Measurements from ENCODE around the gene VEPH1. TPM values are rescaled to one million over a fixed set of nuclear protein-coding genes. Genes with fewer than 3 reads are reported as not detected.

VEPH1 gene
- total and polyA plus RNA-seq, 2 experiments from 2014 or later: 36.8 to 44.0 TPM

GRCh38 chr3:157427901-157428300 lies 75.3 kb downstream of the VEPH1 start:
- no peak overlapping the region for H3K27ac ChIP-seq
- no peak for TF ChIP-seq EZH2 (IDR thresholded peaks at IDR 0.05; ENCODE audit: insufficient read depth, poor library complexity, severe bottlenecking)
- TF ChIP-seq EZH2phosphoT487 (IDR thresholded peaks at IDR 0.05; ENCODE audit: insufficient read depth, low read depth): no peak
- H3K4me1 ChIP-seq (ENCODE audit: insufficient read depth): peaks cover 35% of the 10 kb centered on the region
- H3K9ac ChIP-seq: no peak overlapping the region
- no peak overlapping the region for H3K4me2 ChIP-seq (ENCODE audit: unreplicated experiment)
- H2AFZ ChIP-seq: no peak overlapping the region
- H3K79me2 ChIP-seq (ENCODE audit: insufficient read depth): no peaks in the 10 kb centered on the region
- peaks cover 33% of the 10 kb centered on the region for H3F3A ChIP-seq (ENCODE audit: insufficient read depth)
- H3K9me2 ChIP-seq (ENCODE audit: insufficient read depth): no peaks in the 10 kb centered on the region
- H4K20me1 ChIP-seq (ENCODE audit: insufficient read depth): no peaks in the 10 kb centered on the region
- H3K4me3 ChIP-seq: no peak overlapping the region
- H3K36me3 ChIP-seq (ENCODE audit: low read depth): no peaks in the 10 kb centered on the region
- in situ Hi-C loops (cut with MboI): no loop called here
- no peak for DNase-seq
- H3K9me3 ChIP-seq (ENCODE audit: low read depth): no peaks in the 10 kb centered on the region
- 50% methylated on average over 4 of the region's 4 CpGs for WGBS, 2 experiments (ENCODE audit: low coverage in 1 of 2, low lambda C conversion rate in 2 of 2, missing lambda C conversion rate in 2 of 2)
- no peaks in the 10 kb centered on the region for H3K27me3 ChIP-seq (replicated peaks; ENCODE audit: insufficient read depth)

- H3K4me2 ChIP-seq (ENCODE audit: unreplicated experiment): no peak overlapping the region
- H3K9me2 ChIP-seq (ENCODE audit: insufficient read depth): 0 out of 2 replicates have a peak, but pooled peaks cover 5% of the 10 kb centered on the region
- 0 out of 2 replicates have a peak overlapping the region, but pooled peaks have one; percentile 9 for H2AFZ ChIP-seq
- no peaks in the 10 kb centered on the region for H3K36me3 ChIP-seq (ENCODE audit: low read depth)
- TF ChIP-seq EZH2 (IDR thresholded peaks at IDR 0.05; ENCODE audit: insufficient read depth, poor library complexity, severe bottlenecking) (no peak), EZH2phosphoT487 (IDR thresholded peaks at IDR 0.05; ENCODE audit: insufficient read depth, low read depth) (no peak)
- no peaks in the 10 kb centered on the region for H3K9me3 ChIP-seq (ENCODE audit: low read depth)
- H3K9ac ChIP-seq: no peak overlapping the region
- H3K4me1 ChIP-seq (ENCODE audit: insufficient read depth): peaks cover 20% of the 10 kb centered on the region
- H3K27me3 ChIP-seq (replicated peaks; ENCODE audit: insufficient read depth): no peaks in the 10 kb centered on the region
- peaks cover 22% of the 10 kb centered on the region; the same call in 1 of the 2 replicates for H3F3A ChIP-seq (ENCODE audit: insufficient read depth)
- in situ Hi-C loops (cut with MboI): no loop called here
- H4K20me1 ChIP-seq (ENCODE audit: insufficient read depth): no peaks in the 10 kb centered on the region
- H3K79me2 ChIP-seq (ENCODE audit: insufficient read depth): no peaks in the 10 kb centered on the region
- H3K27ac ChIP-seq: 0 out of 2 replicates have a peak overlapping the region, but pooled peaks have one; percentile 16
- DNase-seq: peak; percentile 76
- no peak overlapping the region for H3K4me3 ChIP-seq
Measured at GRCh38 chr3:157423337-157423736, 79.9 kb downstream of the VEPH1 start.

GRCh38 chr3:157420606-157421130 lies 82.5 kb downstream of the VEPH1 start:
- no peak overlapping the region for H2AFZ ChIP-seq
- in situ Hi-C loops (cut with MboI): no loop called here
- no peak overlapping the region for H3K4me3 ChIP-seq
- DNase-seq: no peak
- H3K27ac ChIP-seq: no peak overlapping the region
- no peaks in the 10 kb centered on the region for H3K36me3 ChIP-seq (ENCODE audit: low read depth)
- H3K4me2 ChIP-seq (ENCODE audit: unreplicated experiment): no peak overlapping the region
- H3K9ac ChIP-seq: no peak overlapping the region
- 68 to 74% methylated on average over 3 of the region's 3 CpGs for WGBS, 2 experiments (ENCODE audit: low coverage in 1 of 2, low lambda C conversion rate in 2 of 2, missing lambda C conversion rate in 2 of 2)
- H3K27me3 ChIP-seq (replicated peaks; ENCODE audit: insufficient read depth): no peaks in the 10 kb centered on the region
- no peaks in the 10 kb centered on the region for H4K20me1 ChIP-seq (ENCODE audit: insufficient read depth)
- H3F3A ChIP-seq (ENCODE audit: insufficient read depth): peaks cover 22% of the 10 kb centered on the region; the same call in 1 of the 2 replicates
- no peaks in the 10 kb centered on the region for H3K9me3 ChIP-seq (ENCODE audit: low read depth)
- 0 out of 2 replicates have a peak, but pooled peaks cover 5% of the 10 kb centered on the region for H3K9me2 ChIP-seq (ENCODE audit: insufficient read depth)
- TF ChIP-seq EZH2 (IDR thresholded peaks at IDR 0.05; ENCODE audit: insufficient read depth, poor library complexity, severe bottlenecking) (no peak), EZH2phosphoT487 (IDR thresholded peaks at IDR 0.05; ENCODE audit: insufficient read depth, low read depth) (no peak)
- no peaks in the 10 kb centered on the region for H3K79me2 ChIP-seq (ENCODE audit: insufficient read depth)
- H3K4me1 ChIP-seq (ENCODE audit: insufficient read depth): peaks cover 31% of the 10 kb centered on the region

- Histone ChIP-seq H3K27me3 (replicated peaks; ENCODE audit: insufficient read depth) (no peaks in the 10 kb centered on the region), H3K79me2 (ENCODE audit: insufficient read depth) (no peaks in the 10 kb centered on the region), H3F3A (ENCODE audit: insufficient read depth) (peaks cover 10% of the 10 kb centered on the region; the same call in 1 of the 2 replicates), H4K20me1 (ENCODE audit: insufficient read depth) (no peaks in the 10 kb centered on the region), H3K9ac (no peak overlapping the region), H3K4me3 (no peak overlapping the region), H3K4me1 (ENCODE audit: insufficient read depth) (peaks cover 20% of the 10 kb centered on the region), H3K9me3 (ENCODE audit: low read depth) (no peaks in the 10 kb centered on the region), H3K36me3 (ENCODE audit: low read depth) (peaks cover 3% of the 10 kb centered on the region; the same call in 1 of the 2 replicates), H3K4me2 (ENCODE audit: unreplicated experiment) (no peak overlapping the region), H2AFZ (no peak overlapping the region), H3K27ac (no peak overlapping the region), H3K9me2 (ENCODE audit: insufficient read depth) (0 out of 2 replicates have a peak, but pooled peaks cover 5% of the 10 kb centered on the region)
- TF ChIP-seq EZH2phosphoT487 (IDR thresholded peaks at IDR 0.05; ENCODE audit: insufficient read depth, low read depth) (no peak), EZH2 (IDR thresholded peaks at IDR 0.05; ENCODE audit: insufficient read depth, poor library complexity, severe bottlenecking) (no peak)
- in situ Hi-C loops (cut with MboI): no loop called here
- DNase-seq: no peak
- WGBS, 2 experiments (ENCODE audit: low coverage in 1 of 2, low lambda C conversion rate in 2 of 2, missing lambda C conversion rate in 2 of 2): 65 to 67% methylated on average over 2 of the region's 2 CpGs
Measured at GRCh38 chr3:157418104-157418503, 85.1 kb downstream of the VEPH1 start.

All from GM23248 (cell line).